Osteoblast (primary cell): Measurements from ENCODE around the gene KDM1B. TPM values are rescaled to one million over a fixed set of nuclear protein-coding genes. Genes with fewer than 3 reads are reported as not detected.

Experiments
- DNase-seq: peaks from one replicate; pipeline ENCODE4 v3.0.0; 2011; ENCODE audit warnings: low spot score, mixed read lengths; ENCODE audit not compliant: insufficient read length; ENCODE audit errors: missing footprints
- H2AFZ ChIP-seq: 2 replicates; pipeline ENCODE4 v1.6.0; 2011; ENCODE audit warnings: mild to moderate bottlenecking, low read length
- H3K27ac ChIP-seq: 2 replicates; pipeline ENCODE4 v1.5.1; 2011; ENCODE audit warnings: mild to moderate bottlenecking, low read depth, low read length, moderate library complexity
- H3K27me3 ChIP-seq: 2 replicates; pipeline ENCODE4 v1.6.0; 2012; ENCODE audit warnings: mild to moderate bottlenecking, control low read depth, inconsistent platforms, low read length, moderate library complexity; ENCODE audit not compliant: insufficient read depth
- H3K36me3 ChIP-seq: 2 replicates; pipeline ENCODE4 v1.5.1; 2011; ENCODE audit warnings: mild to moderate bottlenecking, low read length, control low read depth, moderate library complexity; ENCODE audit not compliant: insufficient read depth
- H3K4me1 ChIP-seq: 2 replicates; pipeline ENCODE4 v1.5.1; 2011; ENCODE audit warnings: mild to moderate bottlenecking, low read length, control low read depth, moderate library complexity; ENCODE audit not compliant: insufficient read depth
- H3K4me2 ChIP-seq: 2 replicates; pipeline ENCODE4 v1.6.0; 2011; ENCODE audit warnings: mild to moderate bottlenecking, low read length; ENCODE audit not compliant: insufficient read depth
- H3K4me3 ChIP-seq: fragments of 200-600 bp; sonication (generic); 3 replicates; pipeline ENCODE4 v1.5.1; 2012; ENCODE audit warnings: mild to moderate bottlenecking, low read length, inconsistent platforms; ENCODE audit not compliant: insufficient read depth
- H3K79me2 ChIP-seq: 2 replicates; pipeline ENCODE4 v1.6.0; 2012; ENCODE audit warnings: mild to moderate bottlenecking, low read length, control low read depth, inconsistent platforms; ENCODE audit not compliant: insufficient read depth
- H3K9me3 ChIP-seq: 2 replicates; pipeline ENCODE4 v1.5.1; 2011; ENCODE audit warnings: low read depth, low read length, control low read depth
- H4K20me1 ChIP-seq: 2 replicates; pipeline ENCODE4 v1.6.0; 2012; ENCODE audit warnings: mild to moderate bottlenecking, low read length, control low read depth; ENCODE audit not compliant: insufficient read depth
- CTCF ChIP-seq: IDR thresholded peaks from 2 replicates; pipeline ENCODE4 v1.5.1; 2011; ENCODE audit warnings: mild to moderate bottlenecking, low read depth, low read length, moderate library complexity; ENCODE audit errors: extremely low read depth
- total RNA-seq: library from RNA; depleted of rRNA; stranded (reverse); fragments of >200 nt; gene quantifications from 2 replicates; pipeline ENCODE4 v1.2.3, GENCODE V29; 2012

KDM1B gene
- total RNA-seq, 1 donor: 17.7 TPM

- H3K9me3 ChIP-seq: no peaks in the 10 kb centered on the region
- H3K4me1 ChIP-seq: peaks cover 13% of the 10 kb centered on the region
- peaks cover 29% of the 10 kb centered on the region for H3K36me3 ChIP-seq
- H4K20me1 ChIP-seq: no peaks in the 10 kb centered on the region
- peak overlapping the region; percentile 52 for H3K27ac ChIP-seq
- H3K79me2 ChIP-seq: peaks cover 52% of the 10 kb centered on the region
- peak; percentile 14 for DNase-seq
- no peaks in the 10 kb centered on the region for H3K27me3 ChIP-seq
- TF ChIP-seq CTCF: no peak
- no peak overlapping the region for H3K4me3 ChIP-seq
- no peak overlapping the region for H2AFZ ChIP-seq
- no peak overlapping the region for H3K4me2 ChIP-seq
These were observed 86.2 kb downstream of the KDM1B start for GRCh38 chr6:18241208-18242038.

- peak overlapping the region; percentile 57 for H3K27ac ChIP-seq
- H3K9me3 ChIP-seq: no peaks in the 10 kb centered on the region
- H3K4me2 ChIP-seq: no peak overlapping the region
- peaks cover 50% of the 10 kb centered on the region for H3K79me2 ChIP-seq
- no peak overlapping the region for H2AFZ ChIP-seq
- H3K36me3 ChIP-seq: peaks cover 24% of the 10 kb centered on the region
- TF ChIP-seq CTCF: no peak
- no peak overlapping the region for H3K4me3 ChIP-seq
- no peaks in the 10 kb centered on the region for H4K20me1 ChIP-seq
- DNase-seq: peak; percentile 35
- peaks cover 13% of the 10 kb centered on the region for H3K4me1 ChIP-seq
- no peaks in the 10 kb centered on the region for H3K27me3 ChIP-seq
These were observed 87.0 kb downstream of the KDM1B start for GRCh38 chr6:18242062-18242851.

- H3K9me3 ChIP-seq: no peaks in the 10 kb centered on the region
- H3K4me2 ChIP-seq: no peak overlapping the region
- H3K27me3 ChIP-seq: no peaks in the 10 kb centered on the region
- peak overlapping the region; percentile 2 for H3K27ac ChIP-seq
- H3K36me3 ChIP-seq: peaks cover 32% of the 10 kb centered on the region
- no peaks in the 10 kb centered on the region for H4K20me1 ChIP-seq
- H3K4me1 ChIP-seq: peaks cover 13% of the 10 kb centered on the region
- no peak overlapping the region for H2AFZ ChIP-seq
- no peak for DNase-seq
- no peak overlapping the region for H3K4me3 ChIP-seq
- H3K79me2 ChIP-seq: peaks cover 56% of the 10 kb centered on the region
- TF ChIP-seq CTCF: no peak
These were observed 88.2 kb downstream of the KDM1B start for GRCh38 chr6:18243302-18243893.
